ENCODE results near the gene MAP3K5. TPM values are rescaled to one million over a fixed set of nuclear protein-coding genes. Genes with fewer than 3 reads are reported as not detected.

Gene MAP3K5
- total RNA-seq, 1 experiment from 2014 or later = 8.1 TPM

DNA sequence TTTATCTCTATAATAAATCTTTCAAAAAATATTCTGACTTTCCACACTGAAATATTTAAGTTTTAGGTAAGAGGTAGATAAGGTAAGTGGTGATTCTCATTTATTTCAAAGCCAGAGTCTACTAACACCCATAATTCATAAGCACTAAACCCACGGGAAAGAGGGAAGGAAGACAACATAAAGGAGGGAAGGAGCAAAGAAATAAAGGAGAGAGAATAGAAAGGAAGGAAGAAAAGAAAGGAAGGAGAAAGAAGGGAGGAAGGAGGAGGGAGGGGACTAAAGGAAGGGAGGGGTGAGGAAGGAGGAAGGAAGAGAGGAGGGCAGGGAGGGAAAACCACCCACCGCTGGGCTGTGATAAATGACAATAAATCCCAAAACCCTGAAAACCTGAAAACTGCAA is 25.2 kb downstream of the MAP3K5 start:
- no peak for DNase-seq (ENCODE audit: low read depth, low spot score)
- in situ Hi-C loops (cut with HindIII; ENCODE audit: low pct_unique_long_range_greater_than_20kb, low sequenced_read_pairs) = no loop called here
- H3K9me3 ChIP-seq (ENCODE audit: control insufficient read depth, insufficient read depth, low read depth, low read length) = no peaks in the 10 kb centered on the region
- BruUV-seq (replicated peaks) = no TSS peak
- no peak overlapping the region for H3K27ac ChIP-seq (ENCODE audit: low read length)
- ATAC-seq = no peak
- ChIA-PET CTCF (no interaction called here), POLR2A (no interaction called here)
- no peak overlapping the region for H3K4me3 ChIP-seq (ENCODE audit: low read depth in 2 of 2, low read length in 2 of 2)
- intact Hi-C loops (cut with micrococcal nuclease; ENCODE audit: unreplicated experiment) = no loop called here
- H3K27me3 ChIP-seq (ENCODE audit: control insufficient read depth, insufficient read depth, low read length) = no peaks in the 10 kb centered on the region
- peaks cover 9% of the 10 kb centered on the region for H3K4me1 ChIP-seq (ENCODE audit: control insufficient read depth, insufficient read depth, low read length)
- TF ChIP-seq POLR2AphosphoS5 (IDR thresholded peaks at IDR 0.05; ENCODE audit: low read depth, low read length) (no peak), TCF7L2 (IDR thresholded peaks at IDR 0.05; ENCODE audit: low read depth, low read length) (no peak), SIN3A (IDR thresholded peaks at IDR 0.05; ENCODE audit: borderline replicate concordance, insufficient read depth, low read depth, low read length) (no peak)
- TF ChIP-seq, protein P1, sequence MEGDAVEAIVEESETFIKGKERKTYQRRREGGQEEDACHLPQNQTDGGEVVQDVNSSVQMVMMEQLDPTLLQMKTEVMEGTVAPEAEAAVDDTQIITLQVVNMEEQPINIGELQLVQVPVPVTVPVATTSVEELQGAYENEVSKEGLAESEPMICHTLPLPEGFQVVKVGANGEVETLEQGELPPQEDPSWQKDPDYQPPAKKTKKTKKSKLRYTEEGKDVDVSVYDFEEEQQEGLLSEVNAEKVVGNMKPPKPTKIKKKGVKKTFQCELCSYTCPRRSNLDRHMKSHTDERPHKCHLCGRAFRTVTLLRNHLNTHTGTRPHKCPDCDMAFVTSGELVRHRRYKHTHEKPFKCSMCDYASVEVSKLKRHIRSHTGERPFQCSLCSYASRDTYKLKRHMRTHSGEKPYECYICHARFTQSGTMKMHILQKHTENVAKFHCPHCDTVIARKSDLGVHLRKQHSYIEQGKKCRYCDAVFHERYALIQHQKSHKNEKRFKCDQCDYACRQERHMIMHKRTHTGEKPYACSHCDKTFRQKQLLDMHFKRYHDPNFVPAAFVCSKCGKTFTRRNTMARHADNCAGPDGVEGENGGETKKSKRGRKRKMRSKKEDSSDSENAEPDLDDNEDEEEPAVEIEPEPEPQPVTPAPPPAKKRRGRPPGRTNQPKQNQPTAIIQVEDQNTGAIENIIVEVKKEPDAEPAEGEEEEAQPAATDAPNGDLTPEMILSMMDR (IDR thresholded peaks at IDR 0.05) = no peak
- TF ChIP-seq, protein P2, sequence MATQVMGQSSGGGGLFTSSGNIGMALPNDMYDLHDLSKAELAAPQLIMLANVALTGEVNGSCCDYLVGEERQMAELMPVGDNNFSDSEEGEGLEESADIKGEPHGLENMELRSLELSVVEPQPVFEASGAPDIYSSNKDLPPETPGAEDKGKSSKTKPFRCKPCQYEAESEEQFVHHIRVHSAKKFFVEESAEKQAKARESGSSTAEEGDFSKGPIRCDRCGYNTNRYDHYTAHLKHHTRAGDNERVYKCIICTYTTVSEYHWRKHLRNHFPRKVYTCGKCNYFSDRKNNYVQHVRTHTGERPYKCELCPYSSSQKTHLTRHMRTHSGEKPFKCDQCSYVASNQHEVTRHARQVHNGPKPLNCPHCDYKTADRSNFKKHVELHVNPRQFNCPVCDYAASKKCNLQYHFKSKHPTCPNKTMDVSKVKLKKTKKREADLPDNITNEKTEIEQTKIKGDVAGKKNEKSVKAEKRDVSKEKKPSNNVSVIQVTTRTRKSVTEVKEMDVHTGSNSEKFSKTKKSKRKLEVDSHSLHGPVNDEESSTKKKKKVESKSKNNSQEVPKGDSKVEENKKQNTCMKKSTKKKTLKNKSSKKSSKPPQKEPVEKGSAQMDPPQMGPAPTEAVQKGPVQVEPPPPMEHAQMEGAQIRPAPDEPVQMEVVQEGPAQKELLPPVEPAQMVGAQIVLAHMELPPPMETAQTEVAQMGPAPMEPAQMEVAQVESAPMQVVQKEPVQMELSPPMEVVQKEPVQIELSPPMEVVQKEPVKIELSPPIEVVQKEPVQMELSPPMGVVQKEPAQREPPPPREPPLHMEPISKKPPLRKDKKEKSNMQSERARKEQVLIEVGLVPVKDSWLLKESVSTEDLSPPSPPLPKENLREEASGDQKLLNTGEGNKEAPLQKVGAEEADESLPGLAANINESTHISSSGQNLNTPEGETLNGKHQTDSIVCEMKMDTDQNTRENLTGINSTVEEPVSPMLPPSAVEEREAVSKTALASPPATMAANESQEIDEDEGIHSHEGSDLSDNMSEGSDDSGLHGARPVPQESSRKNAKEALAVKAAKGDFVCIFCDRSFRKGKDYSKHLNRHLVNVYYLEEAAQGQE (IDR thresholded peaks at IDR 0.05; ENCODE audit: insufficient read depth in 1 of 2, low read depth in 2 of 2, low read length in 1 of 2) = no peak
- no peaks in the 10 kb centered on the region for H3K36me3 ChIP-seq (ENCODE audit: control insufficient read depth, insufficient read depth, low read length)

DNA sequence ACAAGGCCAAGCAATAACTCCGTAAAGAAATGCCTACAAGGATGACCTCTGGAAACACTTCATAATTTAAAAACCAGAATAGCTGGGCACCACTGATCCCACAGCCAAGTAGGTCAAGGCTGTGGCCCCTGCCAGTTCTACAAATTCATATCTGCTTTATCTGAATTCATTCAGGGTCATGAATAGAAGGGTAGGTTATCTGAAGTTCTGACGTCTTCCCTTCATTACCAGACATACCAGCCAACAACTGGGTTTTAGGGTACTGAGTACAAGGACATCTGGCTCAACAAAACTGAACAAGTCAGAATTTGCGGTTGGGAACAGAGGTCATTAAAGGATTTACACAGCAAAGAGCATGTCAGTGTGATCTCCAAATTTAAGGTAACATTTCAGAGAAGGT is 26.0 kb downstream of the MAP3K5 start:
- TF ChIP-seq, protein P2 (IDR thresholded peaks at IDR 0.05; ENCODE audit: insufficient read depth in 1 of 2, low read depth in 2 of 2, low read length in 1 of 2) = no peak
- TF ChIP-seq POLR2AphosphoS5 (IDR thresholded peaks at IDR 0.05; ENCODE audit: low read depth, low read length) = no peak
- no peak for TF ChIP-seq SIN3A (IDR thresholded peaks at IDR 0.05; ENCODE audit: borderline replicate concordance, insufficient read depth, low read depth, low read length)
- no peak for TF ChIP-seq TCF7L2 (IDR thresholded peaks at IDR 0.05; ENCODE audit: low read depth, low read length)
- TF ChIP-seq, protein P1 (IDR thresholded peaks at IDR 0.05) = no peak
- Histone ChIP-seq H3K27me3 (ENCODE audit: control insufficient read depth, insufficient read depth, low read length) (no peaks in the 10 kb centered on the region), H3K4me3 (ENCODE audit: low read depth in 2 of 2, low read length in 2 of 2) (no peak overlapping the region), H3K4me1 (ENCODE audit: control insufficient read depth, insufficient read depth, low read length) (peaks cover 17% of the 10 kb centered on the region), H3K9me3 (ENCODE audit: control insufficient read depth, insufficient read depth, low read depth, low read length) (no peaks in the 10 kb centered on the region), H3K36me3 (ENCODE audit: control insufficient read depth, insufficient read depth, low read length) (no peaks in the 10 kb centered on the region), H3K27ac (ENCODE audit: low read length) (no peak overlapping the region)
- in situ Hi-C loops (cut with HindIII; ENCODE audit: low pct_unique_long_range_greater_than_20kb, low sequenced_read_pairs) (no loop called here), intact Hi-C loops (cut with micrococcal nuclease; ENCODE audit: unreplicated experiment) (no loop called here)
- ATAC-seq (no peak), DNase-seq (ENCODE audit: low read depth, low spot score) (no peak)
- no TSS peak for BruUV-seq (replicated peaks)
- CTCF ChIA-PET = no interaction called here
- POLR2A ChIA-PET = no interaction called here

Data from Panc1 (cell line).